IPS-18c (cell line): ENCODE data around the gene AMOTL1.
A peak's percentile ranks its signal among the peaks of the same experiment; 100 is the strongest.

Source experiments
- H3K4me3 ChIP-seq: 2 replicates; pipeline ENCODE4 v1.7.0; 2013; ENCODE audit warnings: low read depth, mild to moderate bottlenecking, low read length, moderate library complexity; ENCODE audit not compliant: insufficient read depth
- H3K9me3 ChIP-seq: one replicate; pipeline ENCODE4 v1.6.1; 2013; ENCODE audit warnings: mild to moderate bottlenecking, low read length, moderate library complexity; ENCODE audit not compliant: control insufficient read depth, insufficient read depth

AMOTL1 gene

DNA sequence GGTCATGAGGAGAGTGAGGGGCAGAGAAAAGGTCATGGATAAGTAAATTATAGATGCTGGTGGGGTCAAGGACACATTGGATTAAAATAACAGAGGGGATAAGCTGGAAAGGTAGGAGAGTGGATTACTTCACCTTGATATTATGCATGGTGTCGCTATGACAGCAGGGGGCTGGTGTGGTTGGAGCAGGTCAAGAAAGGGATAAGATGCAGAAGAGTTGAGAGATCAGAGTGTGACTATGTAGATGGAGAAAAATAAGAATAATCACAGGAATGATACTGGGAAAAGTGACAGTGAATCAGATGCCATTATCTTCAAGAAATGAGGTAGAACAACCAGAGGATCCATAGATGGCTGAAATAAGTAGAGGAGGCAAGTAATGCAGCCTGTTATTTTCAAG lies 29.4 kb upstream of the AMOTL1 start:
- no peaks in the 10 kb centered on the region for H3K9me3 ChIP-seq
- H3K4me3 ChIP-seq = no peak overlapping the region

DNA sequence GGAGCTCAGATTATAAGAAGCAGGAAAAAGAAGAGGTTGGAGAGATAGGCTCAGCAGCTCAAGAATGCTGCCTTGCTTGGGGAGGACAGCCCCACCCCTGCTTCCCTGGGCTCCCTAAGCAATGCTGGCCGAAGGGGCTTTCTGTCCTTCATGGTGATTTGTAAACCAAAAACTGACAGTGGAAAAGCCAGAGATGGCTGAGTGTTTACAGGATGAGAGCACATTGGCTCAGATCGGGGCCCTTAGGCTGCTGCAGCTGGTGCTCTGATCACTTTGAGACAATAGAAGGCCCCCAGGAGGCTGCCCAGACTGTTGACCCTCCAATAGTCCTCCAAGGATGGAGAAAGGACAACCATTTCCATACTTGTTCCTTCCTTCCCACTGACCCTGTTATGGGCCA lies 28.8 kb upstream of the AMOTL1 start:
- no peak overlapping the region for H3K4me3 ChIP-seq
- H3K9me3 ChIP-seq = no peaks in the 10 kb centered on the region

DNA sequence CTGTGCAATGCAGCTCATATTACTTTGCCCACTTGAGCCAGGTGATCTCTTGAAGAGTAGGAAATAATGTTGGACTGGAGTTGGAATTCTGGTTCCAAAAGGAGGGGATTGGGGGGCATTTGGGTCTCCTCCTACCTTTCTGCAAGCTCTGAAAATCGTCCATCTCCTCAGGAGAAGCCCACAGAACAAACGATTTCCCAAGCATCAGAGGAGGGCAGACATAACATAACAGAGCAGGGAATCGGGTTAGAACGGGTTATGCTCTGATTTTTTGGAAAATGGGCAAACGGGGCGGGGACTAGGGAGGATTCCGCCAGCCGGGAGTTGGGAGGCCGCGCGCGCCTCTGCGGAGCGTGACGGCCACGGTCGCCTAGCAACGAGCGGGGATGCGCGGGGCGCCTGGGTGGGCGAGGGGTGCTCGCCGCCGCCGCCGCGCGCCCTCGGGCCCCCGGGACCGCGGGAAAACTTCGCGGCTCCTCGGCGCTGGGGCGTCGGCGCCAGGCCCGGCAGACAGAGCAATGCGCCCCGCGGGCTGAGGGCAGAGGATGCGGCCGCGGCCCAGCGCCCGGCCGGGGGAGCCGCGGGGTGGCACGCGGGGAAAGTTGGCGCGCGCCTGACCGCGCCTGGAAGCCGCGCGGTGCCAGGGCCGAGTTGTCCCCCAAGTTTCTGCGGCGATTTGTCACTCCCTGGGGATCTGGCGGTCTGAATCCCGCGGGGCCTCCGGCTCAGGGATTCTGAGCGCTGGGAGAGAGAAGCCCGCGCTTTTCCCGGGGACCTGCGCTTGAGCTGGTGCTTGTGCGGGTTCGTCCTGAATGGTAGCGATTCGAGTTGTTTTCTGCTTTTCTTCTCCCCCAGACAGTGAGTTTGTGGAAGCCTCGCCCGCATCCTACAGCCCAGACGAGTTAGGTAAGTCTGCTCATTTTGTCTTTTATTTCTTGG lies 27.8 kb upstream of the AMOTL1 start:
- H3K9me3 ChIP-seq = no peaks in the 10 kb centered on the region
- peak overlapping the region; percentile 61 for H3K4me3 ChIP-seq

DNA sequence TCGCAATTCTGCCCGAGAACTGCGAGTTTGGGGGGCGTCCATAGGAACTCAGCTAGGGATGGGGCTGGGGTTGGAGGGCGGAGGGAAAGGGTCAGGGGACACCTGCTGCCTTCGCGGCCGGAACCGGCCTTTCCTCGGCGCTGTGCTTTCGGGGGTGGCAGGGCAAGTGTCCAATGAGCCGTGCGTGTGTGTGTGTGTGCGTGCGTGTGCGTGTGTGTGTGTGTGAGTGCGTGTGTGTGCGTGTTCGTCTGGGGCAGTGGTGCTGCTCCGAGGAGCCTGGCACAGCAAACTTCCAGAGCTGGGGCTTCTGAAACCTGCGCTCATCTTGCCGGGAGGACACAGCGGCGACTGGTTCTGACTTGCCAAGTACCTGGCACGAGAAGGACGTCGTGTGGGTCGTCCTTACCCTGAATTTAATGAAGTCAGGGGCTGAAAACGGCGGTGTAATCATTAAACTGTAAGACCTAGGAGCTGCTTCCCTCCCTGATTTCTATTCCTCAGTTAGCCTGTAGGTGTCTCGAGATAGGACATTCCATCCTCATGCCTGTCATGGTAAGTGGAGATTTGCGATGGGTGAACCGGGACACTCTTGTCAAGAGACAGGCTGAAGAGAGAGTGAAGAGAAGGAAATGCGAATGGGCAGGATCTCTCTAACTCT lies 27.0 kb upstream of the AMOTL1 start:
- Histone ChIP-seq H3K4me3 (peak overlapping the region; percentile 61), H3K9me3 (no peaks in the 10 kb centered on the region)

DNA sequence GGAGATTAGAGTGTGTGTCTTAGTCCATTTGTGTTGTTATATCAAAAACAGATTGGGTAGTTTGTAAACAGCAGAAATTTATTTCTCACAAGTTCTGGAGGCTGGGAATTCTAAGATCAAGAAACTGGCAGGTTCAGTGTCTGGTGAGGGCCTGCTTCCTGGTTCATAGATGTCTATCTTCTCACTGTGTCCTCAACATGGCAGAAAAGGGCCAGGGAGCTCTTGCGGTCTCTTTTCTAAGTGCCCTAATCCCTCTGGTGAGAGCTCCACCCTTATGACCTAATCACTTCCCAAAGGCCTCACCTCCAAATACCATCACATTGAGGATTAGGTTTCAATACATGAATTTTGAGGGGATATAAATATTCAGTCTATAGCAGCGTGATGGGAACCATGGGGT lies 25.5 kb upstream of the AMOTL1 start:
- Histone ChIP-seq H3K4me3 (no peak overlapping the region), H3K9me3 (no peaks in the 10 kb centered on the region)

DNA sequence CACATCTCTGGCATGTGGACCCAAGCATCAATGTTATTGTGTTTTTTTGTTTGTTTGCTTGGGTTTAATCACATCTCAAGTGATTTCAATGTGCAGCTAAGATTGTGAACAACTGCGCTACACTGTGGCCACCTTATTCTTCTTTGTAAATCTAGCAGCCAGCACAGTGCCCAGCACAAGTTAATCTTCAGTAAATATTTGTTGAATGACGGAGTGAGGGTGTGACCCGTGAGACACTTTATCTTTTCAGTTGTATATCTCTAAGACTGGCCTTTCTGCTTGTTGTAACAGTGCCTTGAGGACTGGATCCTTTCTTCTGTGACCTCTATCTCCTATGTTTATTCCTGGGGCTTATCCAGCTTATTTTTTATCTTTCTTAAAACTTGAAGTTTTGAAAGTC lies 21.4 kb upstream of the AMOTL1 start:
- Histone ChIP-seq H3K9me3 (no peaks in the 10 kb centered on the region), H3K4me3 (no peak overlapping the region)

DNA sequence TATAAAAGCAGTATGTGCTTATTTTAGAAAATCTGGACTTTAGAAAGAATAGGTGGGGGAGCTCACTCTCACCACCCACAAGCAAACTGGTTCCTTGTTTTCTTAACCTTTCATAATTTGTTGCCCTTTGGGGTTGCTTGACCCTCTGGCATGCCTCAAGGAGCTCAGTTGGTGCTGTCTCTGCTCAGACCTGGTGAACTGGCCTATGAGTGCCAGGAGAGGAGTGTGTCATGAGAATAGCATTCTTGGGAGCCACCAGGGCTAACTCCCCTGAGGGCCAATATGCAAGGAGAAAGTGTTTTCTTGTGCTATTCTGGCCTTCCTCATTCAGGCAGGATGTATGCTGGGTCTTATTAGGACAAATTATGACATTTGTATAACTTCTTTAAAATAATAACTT lies 21.0 kb upstream of the AMOTL1 start:
- Histone ChIP-seq H3K4me3 (no peak overlapping the region), H3K9me3 (no peaks in the 10 kb centered on the region)

DNA sequence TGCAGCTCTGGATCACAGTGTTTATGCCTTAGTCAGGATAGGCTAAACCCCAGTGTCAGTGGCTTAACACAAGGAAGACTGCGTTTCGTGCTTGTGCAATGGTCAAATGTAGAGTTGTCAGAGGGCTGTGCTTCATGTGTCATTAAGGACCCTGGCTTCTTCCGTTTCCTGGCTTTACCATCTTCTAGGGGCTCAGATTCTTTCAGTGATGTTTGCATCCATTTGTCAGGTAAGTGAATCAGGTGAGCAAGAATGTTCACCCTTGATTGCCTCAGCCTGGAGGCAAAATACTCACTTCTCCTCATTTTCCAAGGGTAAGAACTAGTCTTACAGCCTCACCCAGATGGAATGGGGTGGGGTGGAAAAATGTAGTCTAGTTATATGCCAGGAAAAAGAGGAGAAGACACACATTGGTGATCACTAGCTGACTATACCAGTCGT lies 20.5 kb upstream of the AMOTL1 start:
- Histone ChIP-seq H3K4me3 (no peak overlapping the region), H3K9me3 (no peaks in the 10 kb centered on the region)

DNA sequence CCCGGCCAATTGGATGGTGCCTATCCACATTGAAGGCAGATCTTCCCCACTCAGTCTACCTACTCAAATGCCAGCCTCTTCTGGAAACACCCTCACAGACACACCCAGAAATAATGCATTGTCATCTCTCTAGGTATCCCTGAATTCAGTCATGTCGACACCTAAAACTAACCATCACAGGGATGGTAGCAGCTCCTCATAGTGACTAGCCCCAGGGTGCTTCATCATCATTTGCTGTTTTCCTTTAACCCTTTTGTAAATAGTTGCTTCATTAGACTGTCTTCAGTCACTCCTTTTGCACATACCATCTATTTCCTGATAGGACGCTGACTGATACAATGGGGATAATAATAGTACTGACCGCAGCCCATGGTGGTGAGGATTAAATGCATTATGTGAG lies 18.8 kb upstream of the AMOTL1 start:
- Histone ChIP-seq H3K4me3 (no peak overlapping the region), H3K9me3 (no peaks in the 10 kb centered on the region)

DNA sequence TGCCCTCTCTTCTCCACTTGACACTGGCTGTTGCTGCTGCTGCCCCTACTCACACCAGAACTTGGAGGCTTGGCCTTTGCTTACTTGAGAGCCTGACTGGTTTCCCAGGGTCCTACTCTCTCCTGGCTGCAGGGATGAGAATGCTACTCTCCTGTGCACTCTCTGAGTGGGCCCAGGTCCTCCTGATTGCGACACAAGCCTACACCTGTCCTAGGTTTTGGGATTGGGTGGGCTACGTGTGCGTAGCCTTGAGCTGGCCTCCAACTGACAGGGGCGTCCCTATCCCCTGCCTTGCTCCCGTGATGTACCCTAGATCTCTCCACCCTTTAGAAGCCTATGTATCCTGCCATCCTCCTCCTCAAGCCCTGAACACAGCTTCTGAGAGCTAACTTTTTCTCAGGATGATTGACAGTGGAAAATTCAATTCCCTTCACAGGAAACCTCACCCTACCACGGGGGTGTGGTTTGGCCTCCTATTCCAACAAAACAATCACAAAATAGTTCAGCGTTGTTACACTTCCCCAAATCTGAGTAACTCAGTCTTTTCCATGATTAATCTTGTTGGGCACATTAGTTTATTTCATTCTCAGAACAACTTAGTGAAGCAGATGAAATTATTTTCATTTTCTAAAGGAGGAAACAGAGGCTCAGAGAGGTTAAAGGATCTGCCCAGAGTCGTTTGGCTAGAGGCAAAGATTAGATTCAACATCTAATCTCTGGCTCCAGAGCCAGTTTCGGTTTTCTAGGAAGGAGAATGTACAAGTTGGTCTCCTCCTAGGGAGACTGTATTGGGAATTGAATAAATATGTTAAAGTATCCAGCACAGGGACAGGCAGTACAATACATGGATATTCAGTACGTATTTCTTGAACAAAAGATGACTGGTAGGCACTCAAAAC lies 17.6 kb upstream of the AMOTL1 start:
- H3K4me3 ChIP-seq = no peak overlapping the region
- H3K9me3 ChIP-seq = no peaks in the 10 kb centered on the region

DNA sequence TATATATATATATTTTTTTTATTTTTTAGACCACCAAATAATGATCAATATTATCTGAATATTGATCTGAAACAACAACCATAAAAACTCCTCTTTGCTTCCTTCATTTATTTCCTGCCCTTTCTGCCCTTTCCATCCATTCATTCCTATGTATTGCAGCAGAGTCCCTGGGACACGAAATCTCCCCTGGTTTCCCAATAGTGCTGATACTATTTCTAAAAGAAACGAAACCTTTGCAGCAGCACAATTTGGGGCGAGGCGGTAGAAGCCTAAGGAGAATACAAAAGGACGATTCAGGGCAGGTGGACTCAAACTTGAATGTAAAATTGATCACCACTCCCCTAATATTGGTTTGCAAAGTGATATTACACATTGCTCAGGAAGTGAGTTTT lies 16.9 kb upstream of the AMOTL1 start:
- Histone ChIP-seq H3K4me3 (no peak overlapping the region), H3K9me3 (no peaks in the 10 kb centered on the region)

DNA sequence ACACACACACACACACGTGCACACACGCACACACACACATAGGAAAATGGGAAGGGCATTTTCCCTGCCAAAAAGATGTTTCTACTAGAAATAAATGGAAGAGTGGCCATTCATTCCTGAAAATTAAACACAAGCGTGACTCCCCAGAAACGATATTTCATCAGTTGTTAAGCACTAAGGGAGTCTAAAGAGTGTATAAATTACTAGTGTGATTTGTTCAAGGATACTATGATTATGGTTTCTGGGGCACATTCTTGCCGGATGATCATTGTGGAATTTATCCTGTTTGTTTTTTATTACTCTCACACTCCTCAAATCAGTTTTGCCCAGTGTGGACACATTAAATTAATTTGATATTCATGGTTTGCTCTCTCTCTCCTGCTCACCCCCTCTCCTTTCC lies 16.4 kb upstream of the AMOTL1 start:
- Histone ChIP-seq H3K4me3 (no peak overlapping the region), H3K9me3 (no peaks in the 10 kb centered on the region)

DNA sequence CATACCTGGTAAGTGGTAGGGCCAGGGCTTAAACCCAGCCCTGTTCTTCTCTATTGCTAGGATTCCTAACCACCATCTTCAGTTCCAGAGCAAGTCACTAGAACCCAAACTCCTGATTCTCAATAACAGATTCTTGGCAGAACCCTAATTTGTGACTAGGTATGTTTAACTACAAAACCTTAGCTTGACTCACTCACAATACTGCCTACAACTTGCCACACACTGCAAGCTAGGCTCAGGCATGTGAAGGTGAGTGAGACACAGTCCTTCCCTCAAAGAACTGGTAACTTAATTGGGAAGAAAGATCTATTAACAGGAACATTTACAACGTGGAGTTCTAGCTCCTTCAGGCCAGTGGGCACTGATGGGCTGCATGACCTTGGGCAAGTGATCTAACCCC lies 14.5 kb upstream of the AMOTL1 start:
- Histone ChIP-seq H3K4me3 (no peak overlapping the region), H3K9me3 (no peaks in the 10 kb centered on the region)

DNA sequence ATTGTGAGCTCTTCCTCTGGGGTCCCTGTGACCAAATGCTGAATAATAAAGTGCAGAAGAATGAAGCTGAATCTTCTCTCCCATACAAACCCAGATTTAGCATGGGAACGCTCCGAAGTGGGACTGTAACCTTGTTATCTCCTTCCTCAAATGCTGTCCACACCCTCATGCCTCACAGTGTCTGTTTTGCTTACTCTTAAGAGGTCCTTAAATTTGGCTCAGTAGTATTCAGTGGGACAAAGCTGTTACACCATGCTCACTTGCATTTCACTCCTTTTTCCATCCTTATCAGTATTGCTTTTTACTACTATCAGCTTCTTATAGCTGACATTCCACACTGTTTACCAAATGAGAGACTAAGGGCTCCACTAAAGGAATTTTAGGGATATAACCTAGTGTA lies 13.8 kb upstream of the AMOTL1 start:
- H3K9me3 ChIP-seq = no peaks in the 10 kb centered on the region
- H3K4me3 ChIP-seq = no peak overlapping the region

DNA sequence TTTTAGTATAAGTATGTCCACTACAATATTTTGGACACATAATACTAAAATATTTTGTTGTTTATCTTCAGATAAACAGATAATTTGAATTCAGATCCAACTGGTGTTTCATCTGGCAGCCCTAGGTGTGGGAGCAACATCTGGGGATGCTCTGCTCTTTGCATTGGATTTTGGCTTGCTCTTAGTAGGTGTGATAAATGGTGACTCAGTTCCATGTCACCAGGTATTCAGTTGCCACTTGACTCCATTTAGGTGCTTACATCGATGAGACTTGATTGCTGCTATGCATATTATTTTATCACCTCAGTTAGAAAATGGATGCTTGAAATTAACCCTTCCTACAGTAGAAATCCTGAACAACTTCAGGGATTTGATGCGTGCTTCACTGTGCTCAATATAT lies 13.3 kb upstream of the AMOTL1 start:
- no peaks in the 10 kb centered on the region for H3K9me3 ChIP-seq
- H3K4me3 ChIP-seq = no peak overlapping the region

DNA sequence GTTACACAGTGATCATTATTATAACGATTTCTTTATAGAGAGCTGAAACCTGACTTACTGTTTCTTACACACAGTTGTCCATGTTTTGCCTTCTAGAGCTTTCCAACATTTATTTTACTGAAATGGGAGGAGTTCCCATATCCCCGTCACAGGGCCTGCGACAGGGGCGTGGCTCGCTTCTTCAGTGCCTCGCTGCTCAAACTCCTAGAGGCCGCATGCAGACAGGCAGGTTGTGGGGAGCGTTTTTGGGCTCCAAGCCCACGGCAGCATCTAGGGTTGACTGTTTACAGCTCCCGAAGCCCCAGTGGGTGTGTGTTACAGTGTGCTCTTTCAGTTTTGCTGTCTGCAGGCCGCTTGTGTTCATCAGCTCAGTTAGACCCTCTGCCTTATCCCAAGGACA lies 12.7 kb upstream of the AMOTL1 start:
- Histone ChIP-seq H3K4me3 (no peak overlapping the region), H3K9me3 (no peaks in the 10 kb centered on the region)

DNA sequence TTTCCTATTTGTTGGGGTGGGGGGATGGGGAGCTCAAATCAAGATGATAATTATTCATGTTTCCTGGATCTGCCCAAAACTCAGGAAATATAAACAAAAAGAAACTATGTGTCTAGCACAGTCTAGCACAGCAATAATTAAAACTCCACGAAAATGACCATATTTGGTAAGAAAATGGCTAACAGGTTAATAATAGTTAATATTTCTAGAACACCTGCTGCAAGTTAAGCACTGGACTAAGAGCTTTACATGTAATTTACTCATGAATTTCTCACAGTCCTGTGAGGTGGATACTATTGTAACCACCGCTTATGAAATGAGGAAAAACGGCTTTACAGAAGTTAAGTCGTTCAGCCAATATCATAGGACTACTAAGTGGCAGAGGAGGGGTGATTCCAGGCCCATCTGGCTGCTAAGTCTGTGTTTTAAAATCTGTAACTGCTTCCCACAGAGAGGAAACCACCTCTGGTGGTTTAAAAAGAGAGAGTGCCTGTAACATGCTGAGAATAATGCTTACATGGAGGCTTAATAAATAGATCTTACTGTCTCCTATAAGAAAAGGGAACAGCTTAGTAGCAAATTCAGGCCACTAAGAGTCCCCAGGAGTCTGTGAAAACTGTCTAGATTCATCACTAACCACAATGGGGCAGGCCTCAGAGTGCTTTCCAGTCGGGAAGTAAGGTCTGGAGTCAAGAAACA lies 11.0 kb upstream of the AMOTL1 start:
- Histone ChIP-seq H3K4me3 (no peak overlapping the region), H3K9me3 (no peaks in the 10 kb centered on the region)
